Choroid plexus epithelial cell (primary cell): ENCODE results near the gene GOLGA8K.
"Not testable (repeated sequence)": the region's sequence is repeated elsewhere in the genome, so short reads cannot be mapped to it uniquely, and the experiment has no call there.

Experiments used
- DNase-seq: peaks from one replicate; pipeline ENCODE4 v3.0.0-alpha.2; 2010; ENCODE audit warnings: low read depth
- H3K4me3 ChIP-seq: 2 replicates; pipeline ENCODE4 v1.5.1; 2011; ENCODE audit warnings: low read depth, mild to moderate bottlenecking, control low read depth, low read length, moderate library complexity

The GOLGA8K gene

DNA sequence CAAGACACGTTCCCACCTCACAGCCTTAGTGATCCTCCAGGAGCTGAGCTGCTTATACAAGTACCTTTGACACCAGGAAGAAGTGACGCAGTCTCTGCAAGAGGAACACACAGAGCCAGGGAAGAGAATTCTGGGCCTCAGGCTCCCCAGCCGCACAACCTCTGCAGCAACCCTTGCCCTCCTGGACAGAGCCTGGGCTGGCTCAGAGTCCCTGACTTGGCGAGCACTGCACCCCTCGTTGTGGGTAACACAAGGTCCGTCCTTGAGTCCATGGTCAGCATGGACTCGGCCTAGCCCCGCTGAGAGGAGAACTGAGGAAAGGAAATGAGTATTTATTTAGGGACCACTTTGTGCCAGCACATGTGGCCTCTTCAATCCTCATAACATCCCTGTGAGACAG, 39.6 kb downstream of the GOLGA8K start:
- not testable (repeated sequence) for H3K4me3 ChIP-seq, DNase-seq

DNA sequence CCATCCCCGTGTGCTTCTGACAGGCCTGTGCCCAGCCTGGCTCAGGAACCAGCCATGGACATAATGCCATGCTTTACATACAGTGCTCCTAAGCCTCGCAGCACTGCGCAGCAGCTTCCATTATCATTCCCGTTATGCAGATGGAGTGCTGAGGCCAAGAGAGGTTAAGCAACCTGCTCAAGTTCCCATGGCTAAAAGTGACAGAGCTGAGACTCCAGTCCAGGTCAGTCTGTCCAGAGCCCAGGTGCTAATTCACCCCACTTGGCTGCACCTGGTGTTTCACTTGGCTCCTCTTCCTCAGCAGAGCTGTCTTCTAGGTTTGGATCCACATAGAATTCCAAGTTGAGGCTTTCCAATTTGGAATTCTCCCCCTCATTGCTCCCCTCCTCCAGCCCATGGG, 41.4 kb downstream of the GOLGA8K start:
- not testable (repeated sequence) for H3K4me3 ChIP-seq, DNase-seq

DNA sequence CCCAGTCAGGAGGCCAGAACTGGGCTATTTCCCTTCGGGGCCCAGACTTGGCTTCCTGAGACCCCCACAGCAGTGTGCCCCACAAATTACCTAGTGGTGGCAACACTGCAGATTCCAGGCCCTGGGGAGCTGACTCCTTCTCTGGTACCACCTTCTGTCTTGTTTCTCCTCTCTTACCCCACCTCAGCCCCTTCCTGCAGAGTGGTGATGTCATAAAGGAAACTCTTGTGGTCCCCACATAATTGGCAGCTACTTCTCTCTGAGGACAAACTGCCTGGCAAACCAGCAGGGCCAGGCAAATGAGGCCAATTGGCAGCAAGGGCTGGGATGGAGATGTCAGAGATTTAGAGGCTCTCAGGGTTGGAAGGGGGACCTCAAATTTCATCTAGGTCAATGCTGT, 44.6 kb downstream of the GOLGA8K start:
- not testable (repeated sequence) for DNase-seq

DNA sequence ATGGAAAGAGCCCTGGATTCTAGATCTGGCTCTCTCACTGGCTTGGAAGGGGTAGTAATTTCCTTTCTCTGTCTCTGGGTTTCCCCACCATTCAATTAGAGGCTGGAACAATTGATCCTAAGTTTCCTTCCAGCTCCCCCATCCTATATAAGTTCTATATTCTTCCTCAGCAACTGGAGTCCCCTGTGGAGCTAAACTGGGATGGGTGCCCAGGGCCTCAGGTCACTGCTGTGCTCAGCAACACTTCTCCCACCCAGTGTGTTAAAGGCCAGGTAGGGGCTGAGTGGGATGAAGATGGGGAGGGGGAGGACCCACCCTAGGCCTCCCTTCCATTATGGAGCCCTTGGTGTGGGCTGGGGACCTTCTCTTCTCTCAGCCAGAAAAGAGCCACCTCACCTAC, 46.2 kb downstream of the GOLGA8K start:
- DNase-seq, H3K4me3 ChIP-seq: not testable (repeated sequence)

More for the DNA sequence above, 44.6 kb downstream of the GOLGA8K start:
- H3K4me3 ChIP-seq = not testable (repeated sequence)

DNA sequence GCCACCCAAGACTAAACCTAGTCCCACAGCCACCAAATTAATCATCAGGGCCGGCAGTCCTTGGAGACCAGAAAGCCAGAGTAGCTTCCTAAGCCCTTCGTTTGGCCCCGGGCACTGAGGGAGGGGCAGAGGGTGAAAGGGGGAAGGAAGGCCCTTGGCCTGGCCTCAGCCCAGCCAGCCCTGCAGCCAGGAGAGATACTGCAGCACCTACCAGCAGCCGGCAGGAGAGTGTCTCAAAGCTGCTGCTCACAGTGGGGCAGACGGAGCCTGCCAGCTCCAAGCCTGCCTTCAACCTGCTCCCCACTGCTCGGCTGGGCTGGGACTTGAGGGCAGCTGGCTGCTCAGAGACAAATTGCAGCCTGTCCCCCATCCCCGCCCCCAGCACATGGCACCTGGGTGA, 50.3 kb downstream of the GOLGA8K start:
- not testable (repeated sequence) for DNase-seq, H3K4me3 ChIP-seq

DNA sequence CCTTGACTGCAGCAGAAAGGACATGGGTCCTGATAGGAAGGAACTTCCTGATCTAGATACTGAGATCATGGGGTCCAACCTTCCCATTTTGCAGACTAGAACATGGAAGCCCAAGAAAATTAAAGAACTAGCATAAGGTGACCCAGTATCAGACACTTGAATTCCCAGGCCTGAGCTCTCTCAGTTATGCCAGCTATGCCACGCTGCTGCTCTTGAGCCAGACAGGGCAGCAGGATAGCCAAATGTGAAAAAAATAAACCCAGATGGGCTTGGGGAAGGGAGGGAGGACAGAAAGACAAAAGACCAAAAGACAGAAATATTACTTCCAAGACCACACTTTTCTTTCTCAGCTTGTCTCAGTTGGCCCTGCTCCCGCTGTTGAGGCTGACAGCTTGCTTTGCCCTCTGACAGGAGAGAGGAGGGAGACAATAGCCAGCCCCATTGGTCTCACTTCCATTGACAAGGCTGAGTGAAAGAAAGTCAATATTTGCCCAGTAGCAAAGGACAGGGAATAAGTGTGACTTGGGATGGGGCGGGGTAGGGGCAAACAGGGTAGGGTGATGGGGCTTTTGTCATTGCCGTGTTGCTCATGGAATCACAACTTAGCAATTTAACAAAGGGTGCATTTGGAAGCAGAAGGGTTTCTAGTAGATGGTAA, 52.4 kb downstream of the GOLGA8K start:
- not testable (repeated sequence) for DNase-seq, H3K4me3 ChIP-seq

DNA sequence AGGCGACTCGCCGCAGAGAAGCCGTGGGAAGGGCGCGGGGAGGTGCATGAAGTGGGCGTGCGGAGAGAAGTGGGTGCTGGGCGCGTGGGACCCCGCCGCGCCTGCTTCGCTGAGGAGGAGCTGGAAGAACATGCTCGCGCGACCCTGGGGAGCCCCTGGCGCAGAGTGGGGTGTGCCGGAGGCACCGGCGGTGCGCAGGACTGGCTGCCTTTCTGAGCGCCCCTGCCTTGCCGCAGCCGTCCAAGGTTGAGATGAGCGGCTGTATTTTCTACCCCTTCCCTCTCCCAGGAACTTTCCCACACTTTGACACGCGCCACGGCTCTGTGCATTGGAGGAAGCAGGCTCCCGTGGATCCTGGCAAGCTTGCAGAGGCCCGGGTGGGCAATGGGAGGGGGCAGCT, 56.1 kb downstream of the GOLGA8K start:
- not testable (repeated sequence) for H3K4me3 ChIP-seq, DNase-seq

DNA sequence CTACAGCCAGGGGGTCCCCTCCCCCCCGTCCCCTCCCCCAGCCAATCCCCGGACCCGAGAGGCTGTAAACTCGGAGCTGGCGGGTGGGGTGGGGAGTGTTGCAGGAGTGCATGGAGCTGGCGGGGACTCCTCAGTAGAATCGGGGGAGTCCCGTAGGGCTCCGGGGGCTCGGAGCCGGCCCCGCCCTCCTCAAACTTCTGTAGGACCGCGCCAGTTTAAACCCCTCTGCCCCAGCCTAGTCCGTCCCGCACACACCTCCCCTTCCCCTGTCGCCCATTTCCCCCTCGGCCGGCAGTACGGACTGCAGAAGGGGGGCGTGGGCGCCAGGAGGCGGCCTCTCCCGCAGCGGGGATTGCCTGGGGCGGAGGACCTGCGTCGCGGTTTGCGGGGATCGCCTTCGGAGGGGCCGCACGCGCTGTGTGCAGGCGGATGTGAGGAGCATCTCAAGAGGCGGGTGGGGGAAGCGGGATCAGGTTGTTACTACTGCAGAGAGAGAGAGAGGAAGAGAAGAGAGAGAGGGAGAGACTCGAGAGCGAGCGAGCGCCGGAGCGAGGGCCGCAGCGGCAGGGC, 57.0 kb downstream of the GOLGA8K start:
- H3K4me3 ChIP-seq, DNase-seq: not testable (repeated sequence)

DNA sequence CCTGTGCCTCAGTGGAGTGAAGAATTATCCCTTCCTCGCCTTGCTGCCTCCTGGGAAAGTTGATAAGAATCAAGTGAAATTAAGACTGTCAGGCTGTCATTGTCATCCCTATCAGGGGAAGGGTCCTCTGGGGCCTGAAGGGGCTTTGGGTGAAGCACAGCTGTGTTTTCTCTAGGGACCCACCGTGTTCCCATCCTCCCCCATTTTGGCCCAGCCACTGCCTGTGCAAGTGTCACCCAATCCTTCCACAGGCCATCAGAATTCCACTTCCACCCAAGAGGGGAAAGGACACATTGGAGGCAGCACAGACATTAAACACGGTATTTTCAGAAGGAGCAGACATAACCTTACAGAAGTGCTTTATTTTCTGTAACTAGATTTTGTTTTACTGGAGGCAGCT, 59.2 kb downstream of the GOLGA8K start:
- not testable (repeated sequence) for H3K4me3 ChIP-seq, DNase-seq
